Endodermal cell (in vitro differentiated cells): ENCODE data around the gene VSTM2B. TPM values are rescaled to one million over a fixed set of nuclear protein-coding genes. Genes with fewer than 3 reads are reported as not detected.

Experiments used
- DNase-seq: peaks from one replicate; pipeline ENCODE4 v3.0.0-alpha.2; 2017
- H3K27ac ChIP-seq: 2 replicates; pipeline ENCODE4 v1.5.1; 2013; ENCODE audit warnings: mild to moderate bottlenecking, low read depth, low read length, moderate library complexity
- H3K27me3 ChIP-seq: 2 replicates; pipeline ENCODE4 v1.6.1; 2013; ENCODE audit warnings: mild to moderate bottlenecking, low read length, moderate library complexity; ENCODE audit not compliant: insufficient read depth, control insufficient read depth, poor library complexity, severe bottlenecking
- H3K36me3 ChIP-seq: 2 replicates; pipeline ENCODE4 v1.7.0; 2013; ENCODE audit warnings: mild to moderate bottlenecking, low read length, moderate library complexity; ENCODE audit not compliant: control insufficient read depth, insufficient read depth
- H3K4me1 ChIP-seq: one replicate; pipeline ENCODE4 v1.7.0; 2013; ENCODE audit warnings: low read length; ENCODE audit not compliant: control insufficient read depth, insufficient read depth
- H3K4me3 ChIP-seq: 2 replicates; pipeline ENCODE4 v1.5.1; 2013; ENCODE audit warnings: mild to moderate bottlenecking, low read length, moderate library complexity
- H3K9ac ChIP-seq: 2 replicates; pipeline ENCODE4 v1.6.1; 2013; ENCODE audit warnings: mild to moderate bottlenecking, low read length, moderate library complexity; ENCODE audit not compliant: poor library complexity, severe bottlenecking; ENCODE audit errors: extremely low read depth
- H3K9me3 ChIP-seq: 2 replicates; pipeline ENCODE4 v1.6.1; 2013; ENCODE audit warnings: mild to moderate bottlenecking, low read length, moderate library complexity; ENCODE audit not compliant: control insufficient read depth
- H3K27ac Mint-ChIP-seq: 2 replicates; pipeline ENCODE4 v1.8.0; 2020; ENCODE audit warnings: mixed read lengths
- H3K27me3 Mint-ChIP-seq: 2 replicates; pipeline ENCODE4 v1.8.0; 2021; ENCODE audit warnings: mild to moderate bottlenecking, mixed read lengths; ENCODE audit not compliant: insufficient read depth
- H3K36me3 Mint-ChIP-seq: 2 replicates; pipeline ENCODE4 v1.8.0; 2020; ENCODE audit warnings: low read depth, mixed read lengths
- H3K4me1 Mint-ChIP-seq: 2 replicates; pipeline ENCODE4 v1.8.0; 2020; ENCODE audit warnings: mixed read lengths
- H3K4me3 Mint-ChIP-seq: 2 replicates; pipeline ENCODE4 v1.8.0; 2020; ENCODE audit warnings: mild to moderate bottlenecking, moderate library complexity, mixed read lengths
- H3K9me3 Mint-ChIP-seq: 2 replicates; pipeline ENCODE4 v1.8.0; 2020; ENCODE audit warnings: mild to moderate bottlenecking, mixed read lengths
- CTCF ChIP-seq: fragments of 200-600 bp; sonication (generic); conservative IDR thresholded peaks from 2 replicates; pipeline ENCODE4 v1.5.0; 2021; ENCODE audit warnings: antibody characterized with exemption, mild to moderate bottlenecking
- WGBS, 2 experiments: methylation state at CpG; one replicate each; pipeline versions ENCODE4 v1.1.5 to v1.1.7; 2013; ENCODE audit warnings: missing lambda C conversion rate in 2 of 2, mixed read lengths in 1 of 2; ENCODE audit not compliant: insufficient coverage in 1 of 2, insufficient read length in 1 of 2; 5-methylcytosine and 5-hydroxymethylcytosine counted together
- total RNA-seq, 2 donors: library from RNA; stranded (reverse); fragmentation: NEBNext Ultra II Directional in 1 of 2; extraction: Animal tissue kit (Norgen Biotek cat#: 25700) in 1 of 2; gene quantifications; 2 replicates in 1 of 2; 3 replicates in 1 of 2; pipeline ENCODE4 v1.2.1, GENCODE V29; 2021

VSTM2B gene
- total RNA-seq, 2 donors from 2014 or later = 0.18 TPM; not detected in 1

- Mint-ChIP-seq H3K36me3 (no peaks in the 10 kb centered on the region), H3K9me3 (peaks cover 6% of the 10 kb centered on the region), H3K27ac (no peak overlapping the region), H3K27me3 (peaks cover 76% of the 10 kb centered on the region), H3K4me3 (no peak overlapping the region), H3K4me1 (no peaks in the 10 kb centered on the region)
- peak; percentile 58 for TF ChIP-seq CTCF
- peaks cover 42% of the 10 kb centered on the region for H3K27me3 ChIP-seq
- no peak overlapping the region for H3K27ac ChIP-seq
- DNase-seq = no peak
- no peaks in the 10 kb centered on the region for H3K36me3 ChIP-seq
- H3K4me3 ChIP-seq = no peak overlapping the region
- no peak overlapping the region for H3K9ac ChIP-seq
- 51 to 66% methylated on average over 3 to 5 of the region's 5 CpGs for WGBS, 2 experiments
- no peaks in the 10 kb centered on the region for H3K9me3 ChIP-seq
- no peaks in the 10 kb centered on the region for H3K4me1 ChIP-seq
These were observed 64.5 kb downstream of the VSTM2B start for GRCh38 chr19:29590278-29590677.

- Mint-ChIP-seq H3K9me3 (peaks cover 6% of the 10 kb centered on the region), H3K4me1 (peaks cover 9% of the 10 kb centered on the region), H3K27me3 (peaks cover 66% of the 10 kb centered on the region), H3K4me3 (no peak overlapping the region), H3K36me3 (no peaks in the 10 kb centered on the region), H3K27ac (no peak overlapping the region)
- Histone ChIP-seq H3K27me3 (peaks cover 33% of the 10 kb centered on the region), H3K9me3 (no peaks in the 10 kb centered on the region), H3K4me1 (no peaks in the 10 kb centered on the region), H3K4me3 (no peak overlapping the region), H3K36me3 (no peaks in the 10 kb centered on the region), H3K27ac (no peak overlapping the region), H3K9ac (no peak overlapping the region)
- DNase-seq = no peak
- no peak for TF ChIP-seq CTCF
- 87 to 91% methylated on average over 3 of the region's 3 CpGs for WGBS, 2 experiments
These were observed 65.9 kb downstream of the VSTM2B start for GRCh38 chr19:29591670-29592069.

- Mint-ChIP-seq H3K4me3 (no peak overlapping the region), H3K4me1 (peaks cover 14% of the 10 kb centered on the region), H3K9me3 (peaks cover 6% of the 10 kb centered on the region), H3K27ac (no peak overlapping the region), H3K27me3 (peaks cover 60% of the 10 kb centered on the region), H3K36me3 (no peaks in the 10 kb centered on the region)
- H3K27ac ChIP-seq = no peak overlapping the region
- H3K9ac ChIP-seq = no peak overlapping the region
- H3K4me1 ChIP-seq = no peaks in the 10 kb centered on the region
- no peak for TF ChIP-seq CTCF
- no peak overlapping the region for H3K4me3 ChIP-seq
- no peaks in the 10 kb centered on the region for H3K36me3 ChIP-seq
- peaks cover 23% of the 10 kb centered on the region for H3K27me3 ChIP-seq
- WGBS, 2 experiments = 83 to 86% methylated on average over 5 to 6 of the region's 6 CpGs
- DNase-seq = no peak
- no peaks in the 10 kb centered on the region for H3K9me3 ChIP-seq
These were observed 68.1 kb downstream of the VSTM2B start for GRCh38 chr19:29593869-29594268.
